Stimulated activated CD8-positive, alpha-beta memory T cell treated with anti-CD3 and anti-CD28 coated beads, Interleukin-15, amount 100 ng/mL, for 48 hours (primary cell): ENCODE data around the gene RASA4.
"Not testable (repeated sequence)": the region's sequence is repeated elsewhere in the genome, so short reads cannot be mapped to it uniquely, and the experiment has no call there.

Experiments used
- DNase-seq, 2 donors: peaks; one replicate each; pipeline ENCODE4 v3.0.0-alpha.2; 2020; ENCODE audit warnings: low read depth in 2 of 2

RASA4 gene

DNA sequence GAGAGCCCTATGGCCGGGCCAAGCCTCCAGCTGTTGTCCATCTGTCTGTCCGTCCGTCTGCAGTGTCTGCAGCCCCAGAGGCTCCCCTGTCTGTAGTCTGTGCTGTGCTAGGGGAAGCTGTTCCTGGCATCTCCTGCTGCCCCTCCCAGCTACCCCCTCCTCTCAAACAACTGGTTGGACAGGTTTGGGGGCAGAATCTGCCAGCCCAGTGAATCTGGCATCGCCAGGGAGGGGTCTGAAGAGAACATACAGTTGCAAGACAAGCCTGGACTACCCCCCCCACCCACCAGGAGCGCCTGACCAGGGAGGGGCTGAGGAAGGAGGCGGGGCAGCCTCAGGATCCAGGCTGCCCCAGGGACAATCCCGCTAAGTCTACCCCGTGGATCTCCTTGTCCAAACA lies 73.0 kb downstream of the RASA4 start, which contains the start of gene UPK3BL2:
Gene UPK3BL2, minus strand, starts transcription at position 101 of the 400 bp plus-strand sequence. Its CDS starts 60 bp downstream, at position 41.
- not testable (repeated sequence) for DNase-seq

DNA sequence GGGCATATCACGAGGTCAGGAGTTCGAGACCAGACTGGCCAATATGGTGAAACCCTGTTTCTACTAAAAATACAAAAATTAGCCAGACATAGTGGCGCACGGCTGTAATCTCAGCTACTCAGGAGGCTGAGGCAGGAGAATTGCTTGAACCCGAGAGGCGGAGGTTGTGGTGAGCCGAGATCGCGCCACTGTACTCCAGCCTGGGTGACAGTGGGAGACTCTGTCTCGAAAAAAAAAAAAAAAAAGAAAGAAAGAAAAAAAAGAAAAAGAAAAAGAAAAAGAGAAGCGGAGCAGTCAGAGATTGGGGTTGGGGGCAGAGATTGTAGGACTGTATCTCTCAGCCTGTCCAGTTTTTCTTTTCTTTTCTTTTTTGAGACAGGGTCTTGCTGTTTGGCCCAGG lies 73.8 kb downstream of the RASA4 start:
- not testable (repeated sequence) for DNase-seq

DNA sequence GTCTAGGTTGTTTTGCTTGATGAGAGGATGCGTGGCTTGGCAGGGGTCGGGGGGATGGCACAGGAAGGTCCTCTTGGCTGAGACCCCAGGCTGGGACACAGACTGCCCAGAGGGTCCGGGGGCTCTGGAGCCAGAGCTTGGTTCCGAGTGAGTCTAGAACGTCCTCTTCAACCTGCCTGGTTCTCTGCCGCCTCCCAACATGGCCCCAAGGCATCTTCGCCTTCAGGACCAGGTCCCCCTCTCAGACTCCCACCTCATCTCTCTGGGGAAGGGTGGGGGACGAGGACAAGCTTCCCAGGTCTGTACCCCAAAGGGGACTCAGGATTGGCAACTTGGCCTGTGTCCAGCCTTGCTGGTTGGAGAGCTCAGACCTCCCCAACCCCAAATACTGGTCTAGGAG lies 74.5 kb downstream of the RASA4 start:
- DNase-seq, result not testable (repeated sequence)

DNA sequence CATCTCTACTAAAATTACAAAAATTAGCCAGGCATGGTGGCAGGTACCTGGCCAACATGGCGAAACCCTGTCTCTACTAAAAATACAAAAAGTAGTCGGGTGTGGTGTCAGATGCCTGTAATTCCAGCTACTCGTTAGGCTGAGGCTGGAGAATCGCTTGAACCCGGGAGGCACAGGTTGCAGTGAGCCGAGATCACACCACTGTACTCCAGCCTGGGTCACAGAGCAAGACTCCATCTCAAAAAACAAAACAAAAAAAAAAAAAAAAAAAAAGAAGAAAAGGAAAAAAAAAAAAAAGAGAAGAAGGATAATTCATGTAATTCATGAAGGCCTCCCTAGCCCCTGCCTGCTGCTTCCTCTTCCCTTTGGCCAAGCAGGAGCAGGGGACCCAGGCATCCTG lies 76.0 kb downstream of the RASA4 start:
- not testable (repeated sequence) for DNase-seq

DNA sequence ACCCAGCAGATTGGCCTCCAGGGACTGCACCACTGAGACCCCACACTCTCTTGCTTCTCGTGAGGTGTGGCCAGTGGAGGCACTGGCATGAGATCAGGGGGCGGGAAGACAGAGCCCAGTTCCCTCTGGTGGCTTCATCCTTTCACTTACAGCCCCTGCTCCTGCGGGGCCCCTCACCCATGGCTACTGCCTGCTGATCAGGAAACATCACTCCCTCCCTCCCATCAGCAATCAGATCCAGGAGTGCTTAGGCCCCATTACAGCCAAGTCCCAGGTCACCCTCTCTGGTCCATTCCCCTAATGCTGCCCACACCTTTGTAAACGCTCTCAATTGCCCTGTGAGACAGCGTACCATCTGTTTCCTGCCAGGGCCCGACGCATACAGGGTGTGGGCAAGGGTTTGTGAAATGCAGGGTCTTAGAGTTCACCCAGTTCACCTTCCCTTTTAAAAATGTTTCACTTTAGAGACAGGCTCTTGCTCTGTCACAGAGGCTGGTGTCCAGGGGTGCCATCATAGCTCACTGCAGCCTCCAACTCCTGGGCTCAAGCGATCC lies 81.4 kb downstream of the RASA4 start:
- not testable (repeated sequence) for DNase-seq

DNA sequence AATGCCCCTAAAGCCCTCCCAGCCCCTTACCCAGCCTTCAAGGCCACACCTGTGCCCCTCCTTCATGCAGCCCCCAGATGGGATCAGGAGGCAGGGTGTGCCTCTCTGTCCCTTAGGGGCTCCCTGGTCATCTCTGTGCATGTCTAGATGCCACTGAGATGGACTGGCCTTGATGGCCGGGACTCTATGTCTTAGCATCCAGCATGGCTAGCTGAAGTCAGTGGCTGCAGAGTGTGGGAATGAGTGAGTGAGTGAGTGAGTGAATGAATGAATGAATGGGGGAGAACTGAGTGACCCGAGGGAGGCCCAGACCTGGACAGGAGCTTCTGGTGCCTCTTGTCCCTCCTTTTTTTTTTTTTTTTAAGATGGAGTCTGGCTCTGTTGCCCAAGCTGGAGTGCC lies 84.4 kb downstream of the RASA4 start:
- not testable (repeated sequence) for DNase-seq

DNA sequence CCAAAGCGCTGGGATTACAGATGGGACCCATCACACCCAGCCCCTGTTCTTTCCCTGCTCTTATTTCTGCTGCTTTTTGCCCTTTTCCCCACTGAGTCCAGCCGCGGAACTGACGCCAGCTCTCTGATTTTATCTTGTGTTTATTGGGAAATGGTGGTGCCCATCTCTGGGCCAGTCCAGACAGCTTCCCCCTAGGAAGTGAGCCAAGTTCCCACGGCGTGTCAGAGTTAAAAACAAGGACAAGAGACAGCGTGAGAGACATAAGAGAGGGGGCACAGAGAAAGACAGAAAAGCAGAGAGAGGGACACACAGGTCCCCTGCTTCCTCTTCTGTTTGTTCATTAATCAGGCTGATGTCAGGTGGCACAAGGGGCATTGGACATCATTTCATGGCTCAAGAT lies 85.0 kb downstream of the RASA4 start:
- DNase-seq, result not testable (repeated sequence)

DNA sequence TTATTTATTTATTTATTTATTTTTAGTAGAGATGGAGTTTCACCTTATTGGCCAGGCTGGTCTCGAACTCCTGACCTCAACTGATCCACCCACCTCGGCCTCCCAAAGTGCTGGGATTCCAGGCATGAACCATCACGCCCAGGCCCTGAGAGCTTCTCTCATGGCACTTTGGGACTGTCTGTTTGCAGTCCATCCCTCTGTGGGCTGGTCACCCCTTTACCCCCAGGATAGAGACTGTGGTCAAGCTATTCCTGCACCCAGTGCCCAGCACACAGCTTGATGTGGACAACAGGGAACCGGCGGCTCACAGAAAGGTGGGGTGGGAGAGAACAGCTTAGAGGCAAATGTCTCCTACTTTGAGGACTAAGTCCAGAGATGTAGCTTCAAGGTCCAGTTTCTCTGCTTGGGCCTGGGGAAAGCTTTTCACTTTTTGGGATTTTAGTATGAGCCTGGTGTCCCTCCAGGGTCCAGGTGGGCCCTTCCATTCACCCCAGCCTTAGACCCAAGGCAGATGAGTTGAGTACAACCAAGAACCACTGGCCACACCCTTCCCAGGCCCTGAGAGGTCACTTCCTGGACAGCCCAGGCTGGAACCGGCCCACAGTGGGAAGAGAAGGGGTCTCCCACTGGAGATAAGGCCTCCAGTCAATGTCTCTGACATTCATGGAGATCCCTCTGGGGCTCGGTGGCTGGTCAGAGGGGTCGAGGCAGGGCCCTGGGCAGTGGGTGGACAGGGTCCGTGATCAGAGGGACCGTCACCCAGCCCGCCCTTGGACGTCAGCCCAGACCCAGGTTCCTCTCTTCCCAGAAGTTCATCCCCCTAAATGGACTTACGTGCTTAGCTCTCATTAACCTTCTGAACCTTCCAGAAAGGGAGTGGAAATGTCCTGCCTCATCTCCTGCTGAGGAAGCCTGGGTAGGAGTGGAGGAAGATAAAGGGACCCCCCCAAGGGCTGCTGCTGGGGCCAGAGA lies 88.4 kb downstream of the RASA4 start:
- DNase-seq, result not testable (repeated sequence)

DNA sequence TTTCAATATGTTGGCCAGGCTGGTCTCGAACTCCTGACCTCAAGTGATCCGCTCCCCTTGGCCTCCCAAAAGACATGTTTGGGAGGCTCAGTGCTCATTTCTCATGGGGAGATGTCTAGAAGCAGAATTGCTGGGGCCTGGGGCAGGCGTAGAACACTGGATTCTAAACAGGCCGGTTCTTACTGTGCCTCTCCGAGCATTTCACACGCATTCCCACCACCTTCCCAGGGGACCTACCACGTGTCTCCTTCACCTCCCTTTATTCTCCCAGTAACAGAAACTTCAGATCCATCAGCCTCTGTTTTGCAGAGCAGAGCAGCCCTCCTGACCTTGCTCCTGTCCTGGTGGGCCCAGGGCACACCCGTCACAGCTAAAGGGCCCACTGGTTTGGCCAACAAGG lies 89.4 kb downstream of the RASA4 start:
- DNase-seq, result not testable (repeated sequence)

DNA sequence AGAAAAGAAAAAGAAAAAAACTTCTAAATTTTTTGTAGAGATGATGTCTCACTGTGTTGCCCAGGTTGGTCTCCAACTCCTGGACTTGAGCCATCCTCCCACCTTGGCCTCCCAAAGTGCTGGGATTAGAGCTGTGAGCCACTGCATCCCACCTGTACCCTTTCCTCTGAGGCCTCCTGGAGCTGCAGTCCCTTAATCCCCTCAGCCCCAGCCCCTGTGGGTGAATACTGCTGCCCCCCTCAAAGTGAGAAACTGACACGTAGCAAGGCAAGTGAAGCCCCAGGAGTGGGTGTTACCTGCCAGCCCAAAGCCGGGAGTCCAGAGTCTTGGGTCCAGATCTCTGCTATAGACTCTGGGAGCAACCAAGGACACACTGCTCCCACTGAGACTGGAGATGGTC lies 91.8 kb downstream of the RASA4 start:
- not testable (repeated sequence) for DNase-seq
